Measurements from ENCODE around the gene PIEZO2.

PIEZO2 gene

GRCh38 chr18:10771053-10771709, 378.2 kb downstream of the PIEZO2 start:
- no peak for DNase-seq

GRCh38 chr18:10770264-10770663, 379.1 kb downstream of the PIEZO2 start:
- DNase-seq = no peak

GRCh38 chr18:10768221-10768620, 381.1 kb downstream of the PIEZO2 start:
- DNase-seq = no peak

- no peak for DNase-seq
These were observed 381.7 kb downstream of the PIEZO2 start for GRCh38 chr18:10767658-10768057.

GRCh38 chr18:10760986-10761385, 388.4 kb downstream of the PIEZO2 start:
- no peak for DNase-seq

- DNase-seq = no peak
These were observed 390.1 kb downstream of the PIEZO2 start for GRCh38 chr18:10759241-10759640.

GRCh38 chr18:10757946-10758345, 391.4 kb downstream of the PIEZO2 start:
- no peak for DNase-seq

GRCh38 chr18:10757349-10757748, 392.0 kb downstream of the PIEZO2 start:
- no peak for DNase-seq

- DNase-seq = no peak
These were observed 393.5 kb downstream of the PIEZO2 start for GRCh38 chr18:10755855-10756254.

GRCh38 chr18:10754128-10754527, 395.2 kb downstream of the PIEZO2 start:
- no peak for DNase-seq

- DNase-seq = no peak
These were observed 397.0 kb downstream of the PIEZO2 start for GRCh38 chr18:10752382-10752781.

GRCh38 chr18:10751653-10752052, 397.7 kb downstream of the PIEZO2 start:
- DNase-seq = no peak

- no peak for DNase-seq
These were observed 399.0 kb downstream of the PIEZO2 start for GRCh38 chr18:10750191-10751035.

- no peak for DNase-seq
These were observed 400.7 kb downstream of the PIEZO2 start for GRCh38 chr18:10748641-10749040.

GRCh38 chr18:10745971-10746370, 403.4 kb downstream of the PIEZO2 start:
- DNase-seq = no peak

GRCh38 chr18:10745219-10745618, 404.1 kb downstream of the PIEZO2 start:
- no peak for DNase-seq

GRCh38 chr18:10743766-10744165, 405.6 kb downstream of the PIEZO2 start:
- DNase-seq = no peak

- no peak for DNase-seq
These were observed 410.2 kb downstream of the PIEZO2 start for GRCh38 chr18:10739152-10739551.

- DNase-seq = no peak
These were observed 412.4 kb downstream of the PIEZO2 start for GRCh38 chr18:10736984-10737383.

GRCh38 chr18:10732990-10733389, 416.4 kb downstream of the PIEZO2 start:
- no peak for DNase-seq

- DNase-seq = no peak
These were observed 421.9 kb downstream of the PIEZO2 start for GRCh38 chr18:10727477-10727876.

- DNase-seq = no peak
These were observed 422.9 kb downstream of the PIEZO2 start for GRCh38 chr18:10726198-10727068.

- no peak for DNase-seq
These were observed 424.7 kb downstream of the PIEZO2 start for GRCh38 chr18:10724666-10725065.

Measured in SW 1271 (cell line).